HepG2 (cell line): ENCODE data around the gene P2RX3. TPM values are rescaled to one million over a fixed set of nuclear protein-coding genes. Genes with fewer than 3 reads are reported as not detected.

Experiments used
- ATAC-seq: fragments of 200-7000 bp; cut with Tn5 transposase; 3 replicates; pipeline ENCODE4 v1.9.1; 2020; ENCODE audit warnings: mild to moderate bottlenecking, moderate library complexity
- BruUV-seq: library from RNA; stranded (reverse); fragments of 400-500 nt; replicated peaks from 2 replicates; lab custom pipeline; 2021; lab: Mats Ljungman, UMichigan
- CTCF ChIA-PET: fragments of 300-600 bp; formaldehyde crosslinking; extraction: SDS; loops from one replicate; lab custom pipeline; 2021; ENCODE audit warnings: low total read pairs, inconsistent platforms, low intra/inter-chr PET ratio; lab: Yijun Ruan, JAX
- POLR2A ChIA-PET: fragments of 350-600 bp; sonication (Branson Sonifier 250); formaldehyde crosslinking; loops from one replicate; lab custom pipeline; 2020; ENCODE audit warnings: antibody characterized with exemption, inconsistent platforms; lab: Yijun Ruan, JAX
- DNase-seq: peaks from one replicate; pipeline ENCODE4 v3.0.0-alpha.2; 2015; ENCODE audit warnings: low spot score
- FAIRE-seq: peaks from 3 replicates; lab custom pipeline; 2011; peaks lifted over from hg19 to GRCh38; lab: Jason Lieb, UNC
- H2AFZ ChIP-seq: one replicate; pipeline ENCODE4 v1.6.1; 2011; ENCODE audit warnings: low read length, inconsistent platforms
- H3K27ac ChIP-seq: fragments of 300-600 bp; 3 replicates; pipeline ENCODE4 v1.8.0; 2011; ENCODE audit warnings: mixed run types, mild to moderate bottlenecking, mixed read lengths, low read length, inconsistent platforms; ENCODE audit not compliant: insufficient read depth; ENCODE audit errors: extremely low read length
- H3K27me3 ChIP-seq, 2 experiments: fragments of 200-600 bp in 1 of 2; 2 replicates in 1 of 2; 3 replicates in 1 of 2; pipeline versions ENCODE4 v1.6.0 to v1.8.0; 2011; ENCODE audit warnings: low read length in 2 of 2, mild to moderate bottlenecking in 2 of 2, moderate library complexity in 2 of 2, inconsistent platforms in 1 of 2; ENCODE audit not compliant: insufficient read depth in 2 of 2, control insufficient read depth in 1 of 2
- H3K36me3 ChIP-seq, 2 experiments: fragments of 200-600 bp in 1 of 2; replicated peaks in 1 of 2; 2 replicates in 1 of 2; 3 replicates in 1 of 2; pipeline versions ENCODE4 v1.5.1 to v1.8.0; 2011; ENCODE audit warnings: low read length in 2 of 2, inconsistent platforms in 1 of 2; ENCODE audit not compliant: insufficient read depth in 2 of 2, control insufficient read depth in 1 of 2
- H3K4me1 ChIP-seq: 2 replicates; pipeline ENCODE4 v1.5.1; 2012; ENCODE audit warnings: low read length, inconsistent platforms; ENCODE audit not compliant: insufficient read depth
- H3K4me2 ChIP-seq: 2 replicates; pipeline ENCODE4 v1.6.0; 2011; ENCODE audit warnings: low read depth, low read length, inconsistent platforms
- H3K4me3 ChIP-seq, 3 experiments: fragments of 200-600 bp in 1 of 3; sonication (generic), shearing (Covaris generic) in 1 of 3; replicated peaks in 1 of 3; 2 replicates each; pipeline ENCODE4 v1.5.1; 2011 to 2016; ENCODE audit warnings: low read length in 3 of 3, inconsistent platforms in 2 of 3, low read depth in 2 of 3, mild to moderate bottlenecking in 2 of 3, control low read depth in 1 of 3, mixed read lengths in 1 of 3; ENCODE audit not compliant: insufficient read depth in 1 of 3
- H3K79me2 ChIP-seq: one replicate; pipeline ENCODE4 v1.6.1; 2011; ENCODE audit warnings: low read length, inconsistent platforms; ENCODE audit not compliant: insufficient read depth
- H3K9ac ChIP-seq: 2 replicates; pipeline ENCODE4 v1.6.0; 2011; ENCODE audit warnings: mild to moderate bottlenecking, low read depth, low read length, inconsistent platforms; ENCODE audit not compliant: insufficient read depth
- H3K9me3 ChIP-seq: 2 replicates; pipeline ENCODE4 v1.5.1; 2012; ENCODE audit warnings: mild to moderate bottlenecking, low read length
- H4K20me1 ChIP-seq: 2 replicates; pipeline ENCODE4 v1.6.0; 2011; ENCODE audit warnings: inconsistent platforms, mild to moderate bottlenecking, low read length, moderate library complexity; ENCODE audit not compliant: insufficient read depth
- CEBPG ChIP-seq: IDR thresholded peaks from 2 replicates; pipeline ENCODE4 v1.6.1; 2016
- POLR2A ChIP-seq, 2 experiments: IDR thresholded peaks; 2 replicates each; pipeline ENCODE4 v1.6.1; 2011; ENCODE audit warnings: low read depth in 2 of 2, low read length in 2 of 2, mild to moderate bottlenecking in 1 of 2, moderate library complexity in 1 of 2; ENCODE audit not compliant: insufficient read depth in 1 of 2
- RFX1 ChIP-seq: fragments of 450-650 bp; IDR thresholded peaks from 2 replicates; pipeline ENCODE4 v1.6.1; 2017
- SIX4 ChIP-seq: sonication (generic); formaldehyde crosslinking; IDR thresholded peaks from 2 replicates; pipeline ENCODE4 v1.4.0; 2020; ENCODE audit warnings: missing genetic modification reagents
- SNAPC4 ChIP-seq: sonication (generic); formaldehyde crosslinking; IDR thresholded peaks from 2 replicates; pipeline ENCODE4 v1.4.0; 2020; ENCODE audit warnings: mild to moderate bottlenecking, missing genetic modification reagents
- TBL1XR1 ChIP-seq: fragments of 150-350 bp; IDR thresholded peaks from 2 replicates; pipeline ENCODE4 v1.6.1; 2014; ENCODE audit warnings: borderline replicate concordance, low read length; ENCODE audit not compliant: partially characterized antibody
- ZBTB44 ChIP-seq: sonication (generic); formaldehyde crosslinking; IDR thresholded peaks from 2 replicates; pipeline ENCODE4 v1.4.0; 2020; ENCODE audit warnings: missing genetic modification reagents
- ZNF318 ChIP-seq: sonication (generic); formaldehyde crosslinking; IDR thresholded peaks from 2 replicates; pipeline ENCODE4 v1.4.0; 2020; ENCODE audit warnings: mild to moderate bottlenecking, missing genetic modification reagents
- WGBS: methylation state at CpG from one replicate; pipeline ENCODE4 v1.1.6; 2017; ENCODE audit warnings: low lambda C conversion rate; 5-methylcytosine and 5-hydroxymethylcytosine counted together
- in situ Hi-C: cut with HindIII; loops from 2 replicates; pipeline ENCODE4 v1.10.0; 2017; ENCODE audit warnings: low pct_unique_long_range_greater_than_20kb; ENCODE audit not compliant: extremely low pct_ligation_motif_present
- intact Hi-C: fragments of 100-400 bp; cut with micrococcal nuclease; formaldehyde crosslinking; loops from one replicate; pipeline ENCODE4 v1.10.0; 2022; ENCODE audit not compliant: unreplicated experiment
- polyA plus RNA-seq, 8 experiments: library from polyadenylated mRNA; depleted of rRNA in 3 of 8; stranded (reverse) in 7 of 8; unstranded in 1 of 8; fragments of >200 nt; fragmentation: Illumina TruSeq in 4 of 8; extraction: Trizol in 4 of 8; gene quantifications; 2 replicates each; pipeline versions ENCODE4 v1.2.1 to v1.2.3, GENCODE V29; 2011 to 2016; ENCODE audit warnings: low read depth in 4 of 8, missing spikeins in 1 of 8, mixed read lengths in 1 of 8; ENCODE audit not compliant: insufficient read depth in 1 of 8
- total RNA-seq, 5 experiments: library from RNA; depleted of rRNA; stranded (reverse); fragments of >200 nt; fragmentation: Illumina TruSeq; extraction: Trizol; gene quantifications; 2 replicates each; pipeline ENCODE4 v1.2.3, GENCODE V29; 2016; ENCODE audit warnings: low read depth in 1 of 5
- TF ChIP-seq, protein P1 (sequence below): sonication (generic); formaldehyde crosslinking; conservative IDR thresholded peaks from 2 replicates; pipeline ENCODE4 v1.8.0; 2022; ENCODE audit warnings: low read depth, missing genetic modification reagents

Gene P2RX3
- total and polyA plus RNA-seq, 2 of the 13 experiments (the other 11 are each of a cell fraction or from before 2014, with no cell fraction given) = 0.08 TPM; not detected in 1

DNA sequence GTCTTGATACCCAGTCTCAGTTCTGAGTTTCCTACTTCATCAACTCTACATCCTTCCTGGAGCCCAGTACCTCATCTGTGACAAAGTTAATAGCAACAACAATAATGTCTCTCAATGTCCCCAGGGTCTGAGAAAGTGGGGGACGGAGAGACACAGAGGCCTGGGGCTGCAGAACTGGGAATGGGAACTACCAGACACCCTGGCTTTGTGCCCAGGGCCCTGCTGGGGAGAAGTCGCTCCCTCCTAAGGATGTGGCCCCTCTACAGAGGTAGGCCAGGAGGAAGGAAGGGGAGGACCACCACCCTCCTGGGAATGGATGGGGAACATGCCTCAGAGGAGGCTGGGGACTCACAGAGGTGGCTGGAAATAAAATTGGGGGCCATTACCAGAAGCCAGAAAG, 37.3 kb downstream of the P2RX3 start:
- no peak overlapping the region for H3K4me3 ChIP-seq
- intact Hi-C loops = no loop called here
- H3K4me2 ChIP-seq = no peak overlapping the region
- H3K27me3 ChIP-seq = peaks cover 0 to 5% of the 10 kb centered on the region in 2 experiments; a peak in 3 of 5 replicates
- in situ Hi-C loops = no loop called here
- no peaks in the 10 kb centered on the region for H4K20me1 ChIP-seq
- no TSS peak for BruUV-seq
- H3K9me3 ChIP-seq = no peaks in the 10 kb centered on the region
- H2AFZ ChIP-seq = no peak overlapping the region
- no peak overlapping the region for H3K9ac ChIP-seq
- no peak for FAIRE-seq
- no peaks in the 10 kb centered on the region for H3K79me2 ChIP-seq
- DNase-seq = no peak
- ChIA-PET POLR2A (no interaction called here), CTCF (no interaction called here)
- no peak overlapping the region for H3K27ac ChIP-seq
- H3K4me1 ChIP-seq = peaks cover 13% of the 10 kb centered on the region
- no peaks in the 10 kb centered on the region for H3K36me3 ChIP-seq
- whole genome bisulfite sequencing = 11% methylated on average over 2 of the region's 2 CpGs
- ATAC-seq = no peak
- no peak for TF ChIP-seq CEBPG (CRISPR knock-in tag)
- no peak for TF ChIP-seq TBL1XR1
- TF ChIP-seq SNAPC4 = no peak
- TF ChIP-seq, protein P1, sequence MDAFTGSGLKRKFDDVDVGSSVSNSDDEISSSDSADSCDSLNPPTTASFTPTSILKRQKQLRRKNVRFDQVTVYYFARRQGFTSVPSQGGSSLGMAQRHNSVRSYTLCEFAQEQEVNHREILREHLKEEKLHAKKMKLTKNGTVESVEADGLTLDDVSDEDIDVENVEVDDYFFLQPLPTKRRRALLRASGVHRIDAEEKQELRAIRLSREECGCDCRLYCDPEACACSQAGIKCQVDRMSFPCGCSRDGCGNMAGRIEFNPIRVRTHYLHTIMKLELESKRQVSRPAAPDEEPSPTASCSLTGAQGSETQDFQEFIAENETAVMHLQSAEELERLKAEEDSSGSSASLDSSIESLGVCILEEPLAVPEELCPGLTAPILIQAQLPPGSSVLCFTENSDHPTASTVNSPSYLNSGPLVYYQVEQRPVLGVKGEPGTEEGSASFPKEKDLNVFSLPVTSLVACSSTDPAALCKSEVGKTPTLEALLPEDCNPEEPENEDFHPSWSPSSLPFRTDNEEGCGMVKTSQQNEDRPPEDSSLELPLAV (CRISPR knock-in tag) = no peak
- TF ChIP-seq SIX4 (CRISPR knock-in tag) = no peak
- TF ChIP-seq RFX1 = no peak
- no peak for TF ChIP-seq ZBTB44 (CRISPR knock-in tag)
- TF ChIP-seq POLR2A (IDR thresholded peaks at IDR 0.05; ENCODE audit: insufficient read depth in 1 of 2, low read depth in 2 of 2, low read length in 2 of 2) = no peak
- no peak for TF ChIP-seq ZNF318
